Muscle layer of duodenum (tissue), 2 donors: Measurements from ENCODE around the gene DEXI.

Experiments
- H3K27ac ChIP-seq: one replicate; pipeline ENCODE4 v1.7.0; 2013; ENCODE audit warnings: mild to moderate bottlenecking, low read length
- H3K27me3 ChIP-seq: one replicate; pipeline ENCODE4 v1.7.0; 2013; ENCODE audit warnings: low read depth, mild to moderate bottlenecking, control low read depth, low read length
- H3K36me3 ChIP-seq, 2 donors: one replicate each; pipeline ENCODE4 v1.7.0; 2013; ENCODE audit warnings: low read length in 2 of 2, control low read depth in 1 of 2, mild to moderate bottlenecking in 1 of 2; ENCODE audit not compliant: insufficient read depth in 2 of 2, control insufficient read depth in 1 of 2
- H3K4me1 ChIP-seq, 2 donors: one replicate each; pipeline ENCODE4 v1.7.0; 2013; ENCODE audit warnings: low read length in 2 of 2, mild to moderate bottlenecking in 2 of 2, control low read depth in 1 of 2, moderate library complexity in 1 of 2; ENCODE audit not compliant: insufficient read depth in 2 of 2, control insufficient read depth in 1 of 2
- H3K4me3 ChIP-seq, 2 donors: one replicate each; pipeline ENCODE4 v1.7.0; 2013; ENCODE audit warnings: low read length in 2 of 2, low read depth in 1 of 2, mild to moderate bottlenecking in 1 of 2
- H3K9me3 ChIP-seq, 2 donors: one replicate each; pipeline ENCODE4 v1.7.0; 2013; ENCODE audit warnings: low read length in 2 of 2, control low read depth in 1 of 2, mild to moderate bottlenecking in 1 of 2; ENCODE audit not compliant: control insufficient read depth in 1 of 2
- donor health status: healthy.

DEXI gene

GRCh38 chr16:10881479-10882030, 60.7 kb downstream of the DEXI start:
- peaks cover 6% of the 10 kb centered on the region for H3K27me3 ChIP-seq
- H3K36me3 ChIP-seq, result no peaks in the 10 kb centered on the region
- no peak overlapping the region for H3K4me3 ChIP-seq
- no peaks in the 10 kb centered on the region for H3K9me3 ChIP-seq
- H3K4me1 ChIP-seq, result peaks cover 0 to 6% of the 10 kb centered on the region in 2 donors
- H3K27ac ChIP-seq, result no peak overlapping the region

DNA sequence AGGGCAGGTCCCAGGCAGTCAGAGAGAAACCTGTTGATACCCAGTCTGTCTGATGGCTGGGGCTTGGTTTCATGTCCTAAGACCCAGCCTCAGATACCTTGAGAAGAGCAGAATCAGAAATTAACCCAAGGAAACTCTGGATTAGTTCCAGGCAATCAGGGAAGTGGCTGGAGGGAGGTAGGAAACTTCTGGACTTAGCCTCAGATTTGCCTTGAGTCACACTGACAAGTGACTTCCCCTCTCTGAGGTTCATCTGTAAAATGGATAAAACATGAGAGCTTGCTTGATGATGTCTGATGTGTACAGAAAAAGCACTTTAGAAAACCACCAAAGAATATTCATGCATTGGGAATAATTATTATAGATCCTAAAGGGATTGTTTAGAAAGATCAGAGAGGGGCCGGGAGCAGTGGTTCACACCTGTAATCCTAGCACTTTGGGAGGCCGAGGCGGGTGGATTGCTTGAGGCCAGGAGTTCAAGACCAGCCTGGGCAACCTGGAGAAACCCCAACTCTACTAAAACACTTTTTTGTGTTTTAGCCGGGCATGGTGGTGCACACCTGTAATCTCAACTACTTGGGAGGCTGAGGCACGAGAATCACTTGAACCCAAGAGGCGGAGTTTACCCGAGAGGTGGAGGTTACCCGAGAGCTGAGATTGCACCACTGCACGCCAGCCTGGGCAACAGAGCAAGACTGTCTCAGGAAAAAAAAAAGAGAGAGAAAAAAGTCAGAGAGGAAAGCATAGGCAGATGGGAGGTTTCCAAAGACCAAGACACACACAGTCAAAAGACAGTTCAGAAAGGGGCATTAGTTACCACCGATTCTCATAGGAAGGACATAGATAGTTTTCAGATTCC, 61.4 kb downstream of the DEXI start:
- Histone ChIP-seq H3K27me3 (peaks cover 6% of the 10 kb centered on the region), H3K4me1 (peaks cover 0 to 6% of the 10 kb centered on the region in 2 donors), H3K36me3 (no peaks in the 10 kb centered on the region), H3K27ac (peak overlapping the region; percentile 67), H3K9me3 (no peaks in the 10 kb centered on the region), H3K4me3 (peak overlapping the region in 1 of 2 donors; percentile 72)

- Histone ChIP-seq H3K4me3 (peak overlapping the region; percentile 72 to 86), H3K27ac (peak overlapping the region; percentile 67), H3K36me3 (no peaks in the 10 kb centered on the region), H3K4me1 (peaks cover 0 to 6% of the 10 kb centered on the region in 2 donors), H3K27me3 (peaks cover 6% of the 10 kb centered on the region), H3K9me3 (no peaks in the 10 kb centered on the region)
Observed at GRCh38 chr16:10879681-10880589, 62.3 kb downstream of the DEXI start.
